NT2/D1 (cell line): ENCODE results near the gene USP20.

Experiments
- YY1 ChIP-seq: IDR thresholded peaks from 2 replicates; pipeline ENCODE4 v1.6.1; 2011; ENCODE audit not compliant: insufficient read length, insufficient read depth
- ZNF274 ChIP-seq: IDR thresholded peaks from 2 replicates; pipeline ENCODE4 v1.6.1; 2011; ENCODE audit warnings: mild to moderate bottlenecking, low read depth, low read length

- TF ChIP-seq YY1 (no peak), ZNF274 (no peak)
Measured at GRCh38 chr9:129867136-129868022, 32.1 kb downstream of the USP20 start.
